ENCODE results near the gene PTOV1.

Gene PTOV1

DNA sequence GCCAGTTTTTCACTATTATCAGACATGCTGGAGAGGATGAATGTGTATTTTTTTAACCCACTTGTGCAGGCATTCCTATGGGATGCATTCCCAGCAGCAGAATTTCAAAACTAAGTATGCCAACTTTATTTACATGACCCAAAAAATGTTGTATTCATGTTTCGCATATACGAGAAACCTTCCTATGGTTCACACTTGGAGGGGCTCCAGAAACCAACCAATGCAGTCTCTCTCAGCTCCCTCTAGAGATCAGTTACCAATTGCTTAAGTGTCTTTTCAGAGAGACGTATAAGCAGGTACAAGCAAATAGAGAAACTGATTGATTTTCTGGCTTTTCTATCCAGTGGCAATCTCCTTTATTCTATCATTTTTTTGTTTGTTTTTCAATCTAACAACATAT, 5.5 kb upstream of the PTOV1 start:
- no peak overlapping the region for H3K4me3 ChIP-seq (ENCODE audit: low read length)
- H2AFZ ChIP-seq (ENCODE audit: low read length) = no peak overlapping the region
- TF ChIP-seq EZH2 (optimal IDR thresholded peaks at IDR 0.05; ENCODE audit: low read depth, low read length) (no peak), CTCF (IDR thresholded peaks at IDR 0.05; ENCODE audit: low read length) (no peak), EZH2phosphoT487 (IDR thresholded peaks at IDR 0.05; ENCODE audit: low read length) (no peak)
- no peaks in the 10 kb centered on the region for H3K9me2 ChIP-seq (replicated peaks; ENCODE audit: insufficient read depth, low read length)
- no peak overlapping the region for H3K27ac ChIP-seq (ENCODE audit: low read length)
- H3K4me1 ChIP-seq (ENCODE audit: low read length) = peaks cover 3% of the 10 kb centered on the region; the same call in 1 of the 2 replicates
- no peaks in the 10 kb centered on the region for H3K27me3 ChIP-seq (replicated peaks; ENCODE audit: insufficient read depth, low read length)
- 0 out of 2 replicates have a peak, but pooled peaks cover 3% of the 10 kb centered on the region for H3K79me2 ChIP-seq (ENCODE audit: low read length)
- no peaks in the 10 kb centered on the region; the same call in 1 of the 2 replicates for H3F3A ChIP-seq (ENCODE audit: insufficient read depth, low read length)
- DNase-seq = no peak
- H3K36me3 ChIP-seq (replicated peaks; ENCODE audit: insufficient read depth, low read length) = no peaks in the 10 kb centered on the region
- no peaks in the 10 kb centered on the region for H3K9me3 ChIP-seq (replicated peaks; ENCODE audit: insufficient read depth, low read length)
- no peaks in the 10 kb centered on the region for H4K20me1 ChIP-seq (ENCODE audit: insufficient read depth, low read length)
- H3K4me2 ChIP-seq (ENCODE audit: low read depth, low read length) = no peak overlapping the region
- H3K9ac ChIP-seq (ENCODE audit: low read length) = no peak overlapping the region

- Histone ChIP-seq H3K27me3 (replicated peaks; ENCODE audit: insufficient read depth, low read length) (no peaks in the 10 kb centered on the region), H3K4me1 (ENCODE audit: low read length) (peaks cover 3% of the 10 kb centered on the region; the same call in 1 of the 2 replicates), H3F3A (ENCODE audit: insufficient read depth, low read length) (no peaks in the 10 kb centered on the region), H3K4me3 (ENCODE audit: low read length) (no peak overlapping the region), H3K36me3 (replicated peaks; ENCODE audit: insufficient read depth, low read length) (no peaks in the 10 kb centered on the region), H3K9me2 (replicated peaks; ENCODE audit: insufficient read depth, low read length) (no peaks in the 10 kb centered on the region), H3K4me2 (ENCODE audit: low read depth, low read length) (no peak overlapping the region), H3K79me2 (ENCODE audit: low read length) (0 out of 2 replicates have a peak, but pooled peaks cover 3% of the 10 kb centered on the region), H3K9ac (ENCODE audit: low read length) (no peak overlapping the region), H4K20me1 (ENCODE audit: insufficient read depth, low read length) (no peaks in the 10 kb centered on the region), H2AFZ (ENCODE audit: low read length) (no peak overlapping the region), H3K9me3 (replicated peaks; ENCODE audit: insufficient read depth, low read length) (no peaks in the 10 kb centered on the region), H3K27ac (ENCODE audit: low read length) (no peak overlapping the region)
- no peak for TF ChIP-seq CTCF (IDR thresholded peaks at IDR 0.05; ENCODE audit: low read length)
- no peak for TF ChIP-seq EZH2 (optimal IDR thresholded peaks at IDR 0.05; ENCODE audit: low read depth, low read length)
- TF ChIP-seq EZH2phosphoT487 (IDR thresholded peaks at IDR 0.05; ENCODE audit: low read length) = no peak
- no peak for DNase-seq
Measured at GRCh38 chr19:49846408-49846807, 4.6 kb upstream of the PTOV1 start.

- Histone ChIP-seq H3K4me2 (ENCODE audit: low read depth, low read length) (no peak overlapping the region), H3K4me1 (ENCODE audit: low read length) (peaks cover 15% of the 10 kb centered on the region), H3K27ac (ENCODE audit: low read length) (no peak overlapping the region), H4K20me1 (ENCODE audit: insufficient read depth, low read length) (no peaks in the 10 kb centered on the region; the same call in 1 of the 2 replicates), H3K27me3 (replicated peaks; ENCODE audit: insufficient read depth, low read length) (no peaks in the 10 kb centered on the region), H2AFZ (ENCODE audit: low read length) (no peak overlapping the region), H3K9ac (ENCODE audit: low read length) (no peak overlapping the region), H3K79me2 (ENCODE audit: low read length) (peaks cover 17% of the 10 kb centered on the region), H3K36me3 (replicated peaks; ENCODE audit: insufficient read depth, low read length) (no peaks in the 10 kb centered on the region), H3K9me2 (replicated peaks; ENCODE audit: insufficient read depth, low read length) (no peaks in the 10 kb centered on the region), H3K9me3 (replicated peaks; ENCODE audit: insufficient read depth, low read length) (no peaks in the 10 kb centered on the region), H3K4me3 (ENCODE audit: low read length) (no peak overlapping the region), H3F3A (ENCODE audit: insufficient read depth, low read length) (peaks cover 12% of the 10 kb centered on the region)
- no peak for DNase-seq
- no peak for TF ChIP-seq EZH2phosphoT487 (IDR thresholded peaks at IDR 0.05; ENCODE audit: low read length)
- no peak for TF ChIP-seq EZH2 (optimal IDR thresholded peaks at IDR 0.05; ENCODE audit: low read depth, low read length)
- TF ChIP-seq CTCF (IDR thresholded peaks at IDR 0.05; ENCODE audit: low read length) = no peak
Measured at GRCh38 chr19:49847731-49848696, 2.9 kb upstream of the PTOV1 start.

Measured in MM.1S (cell line).